Progenitor cell of endocrine pancreas (in vitro differentiated cells): ENCODE results near the gene MS4A8. TPM values are rescaled to one million over a fixed set of nuclear protein-coding genes. Genes with fewer than 3 reads are reported as not detected.
A peak's percentile ranks its signal among the peaks of the same experiment; 100 is the strongest.
"Not testable (repeated sequence)": the region's sequence is repeated elsewhere in the genome, so short reads cannot be mapped to it uniquely, and the experiment has no call there.

Experiments used
- DNase-seq: peaks from one replicate; pipeline ENCODE4 v3.0.0; 2021; ENCODE audit warnings: low spot score; ENCODE audit not compliant: unreplicated experiment
- H3K27ac Mint-ChIP-seq: 2 replicates; pipeline ENCODE4 v1.8.0; 2021; ENCODE audit warnings: mild to moderate bottlenecking, moderate library complexity, mixed read lengths
- H3K27me3 Mint-ChIP-seq: 2 replicates; pipeline ENCODE4 v1.8.0; 2021; ENCODE audit warnings: mixed read lengths
- H3K36me3 Mint-ChIP-seq: 2 replicates; pipeline ENCODE4 v1.8.0; 2022; ENCODE audit warnings: mixed read lengths; ENCODE audit not compliant: insufficient read depth
- H3K4me1 Mint-ChIP-seq: 2 replicates; pipeline ENCODE4 v1.8.0; 2021; ENCODE audit warnings: low read depth, mixed read lengths
- H3K4me3 Mint-ChIP-seq: 2 replicates; pipeline ENCODE4 v1.8.0; 2021; ENCODE audit warnings: low read depth, mild to moderate bottlenecking, moderate library complexity, mixed read lengths
- H3K9me3 Mint-ChIP-seq: 2 replicates; pipeline ENCODE4 v1.8.0; 2021; ENCODE audit warnings: low read depth, mixed read lengths
- total RNA-seq: library from RNA; stranded (reverse); gene quantifications from 2 replicates; pipeline ENCODE4 v1.2.1, GENCODE V29; 2021
- TF ChIP-seq, protein P1 (sequence below): fragments of 200-600 bp; sonication (generic); IDR thresholded peaks from one replicate; pipeline ENCODE4 v1.5.0; 2021; ENCODE audit warnings: antibody characterized with exemption, mild to moderate bottlenecking; ENCODE audit not compliant: unreplicated experiment

MS4A8 gene
- total RNA-seq, 1 donor from 2014 or later: 5.1 TPM

- Mint-ChIP-seq H3K27me3 (no peaks in the 10 kb centered on the region), H3K9me3 (no peaks in the 10 kb centered on the region), H3K36me3 (no peaks in the 10 kb centered on the region), H3K4me3 (no peak overlapping the region), H3K4me1 (peaks cover 10% of the 10 kb centered on the region), H3K27ac (no peak overlapping the region)
- DNase-seq: no peak
- TF ChIP-seq, protein P1, sequence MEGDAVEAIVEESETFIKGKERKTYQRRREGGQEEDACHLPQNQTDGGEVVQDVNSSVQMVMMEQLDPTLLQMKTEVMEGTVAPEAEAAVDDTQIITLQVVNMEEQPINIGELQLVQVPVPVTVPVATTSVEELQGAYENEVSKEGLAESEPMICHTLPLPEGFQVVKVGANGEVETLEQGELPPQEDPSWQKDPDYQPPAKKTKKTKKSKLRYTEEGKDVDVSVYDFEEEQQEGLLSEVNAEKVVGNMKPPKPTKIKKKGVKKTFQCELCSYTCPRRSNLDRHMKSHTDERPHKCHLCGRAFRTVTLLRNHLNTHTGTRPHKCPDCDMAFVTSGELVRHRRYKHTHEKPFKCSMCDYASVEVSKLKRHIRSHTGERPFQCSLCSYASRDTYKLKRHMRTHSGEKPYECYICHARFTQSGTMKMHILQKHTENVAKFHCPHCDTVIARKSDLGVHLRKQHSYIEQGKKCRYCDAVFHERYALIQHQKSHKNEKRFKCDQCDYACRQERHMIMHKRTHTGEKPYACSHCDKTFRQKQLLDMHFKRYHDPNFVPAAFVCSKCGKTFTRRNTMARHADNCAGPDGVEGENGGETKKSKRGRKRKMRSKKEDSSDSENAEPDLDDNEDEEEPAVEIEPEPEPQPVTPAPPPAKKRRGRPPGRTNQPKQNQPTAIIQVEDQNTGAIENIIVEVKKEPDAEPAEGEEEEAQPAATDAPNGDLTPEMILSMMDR: no peak
Observed at GRCh38 chr11:60703374-60703773, 4.0 kb downstream of the MS4A8 start.

GRCh38 chr11:60705895-60706294 lies 6.5 kb downstream of the MS4A8 start:
- TF ChIP-seq, protein P1: no peak
- H3K9me3 Mint-ChIP-seq: no peaks in the 10 kb centered on the region
- no peak overlapping the region for H3K27ac Mint-ChIP-seq
- H3K36me3 Mint-ChIP-seq: no peaks in the 10 kb centered on the region
- H3K4me3 Mint-ChIP-seq: no peak overlapping the region
- H3K4me1 Mint-ChIP-seq: peaks cover 7% of the 10 kb centered on the region
- DNase-seq: no peak
- no peaks in the 10 kb centered on the region for H3K27me3 Mint-ChIP-seq

GRCh38 chr11:60706931-60707330 lies 7.5 kb downstream of the MS4A8 start:
- no peaks in the 10 kb centered on the region for H3K9me3 Mint-ChIP-seq
- no peaks in the 10 kb centered on the region for H3K27me3 Mint-ChIP-seq
- H3K36me3 Mint-ChIP-seq: no peaks in the 10 kb centered on the region
- no peaks in the 10 kb centered on the region for H3K4me1 Mint-ChIP-seq
- TF ChIP-seq, protein P1: no peak
- H3K27ac Mint-ChIP-seq: no peak overlapping the region
- no peak overlapping the region for H3K4me3 Mint-ChIP-seq
- no peak for DNase-seq

GRCh38 chr11:60710482-60710881 lies 11.1 kb downstream of the MS4A8 start:
- no peak for DNase-seq
- TF ChIP-seq, protein P1: no peak
- Mint-ChIP-seq H3K36me3 (no peaks in the 10 kb centered on the region), H3K4me1 (peaks cover 2% of the 10 kb centered on the region), H3K27me3 (no peaks in the 10 kb centered on the region), H3K9me3 (no peaks in the 10 kb centered on the region), H3K27ac (no peak overlapping the region), H3K4me3 (no peak overlapping the region)

- H3K27ac Mint-ChIP-seq: peak overlapping the region; percentile 29
- DNase-seq: no peak
- H3K9me3 Mint-ChIP-seq: no peaks in the 10 kb centered on the region
- H3K27me3 Mint-ChIP-seq: peaks cover 3% of the 10 kb centered on the region
- H3K36me3 Mint-ChIP-seq: no peaks in the 10 kb centered on the region
- H3K4me1 Mint-ChIP-seq: peaks cover 2% of the 10 kb centered on the region
- no peak overlapping the region for H3K4me3 Mint-ChIP-seq
- TF ChIP-seq, protein P1: no peak
Observed at GRCh38 chr11:60711276-60711675, 11.9 kb downstream of the MS4A8 start.

DNA sequence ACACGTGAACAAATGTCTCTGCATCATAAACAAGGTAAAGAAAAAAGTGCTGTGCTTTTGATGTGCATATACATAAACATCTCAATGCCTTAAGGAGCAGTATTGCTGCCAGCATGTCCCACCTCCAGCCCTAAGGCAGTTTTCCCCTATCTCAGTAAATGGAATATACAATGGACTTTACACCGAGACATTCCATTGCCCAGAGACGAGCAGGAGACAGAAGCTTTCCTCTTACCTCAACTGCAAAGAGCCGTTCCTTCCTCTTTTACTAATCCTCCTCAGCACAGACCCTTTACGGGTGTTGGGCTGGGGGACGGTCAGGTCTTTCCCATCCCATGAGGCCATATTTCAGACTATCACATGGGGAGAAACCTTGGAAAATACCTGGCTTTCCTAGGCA lies 14.0 kb downstream of the MS4A8 start:
- not testable (repeated sequence) for H3K36me3 Mint-ChIP-seq, H3K27me3 Mint-ChIP-seq, DNase-seq, H3K4me1 Mint-ChIP-seq, H3K9me3 Mint-ChIP-seq, H3K27ac Mint-ChIP-seq, H3K4me3 Mint-ChIP-seq
